ENCODE results near the gene ELP4.
"Not testable (repeated sequence)": the region's sequence is repeated elsewhere in the genome, so short reads cannot be mapped to it uniquely, and the experiment has no call there.

The ELP4 gene

DNA sequence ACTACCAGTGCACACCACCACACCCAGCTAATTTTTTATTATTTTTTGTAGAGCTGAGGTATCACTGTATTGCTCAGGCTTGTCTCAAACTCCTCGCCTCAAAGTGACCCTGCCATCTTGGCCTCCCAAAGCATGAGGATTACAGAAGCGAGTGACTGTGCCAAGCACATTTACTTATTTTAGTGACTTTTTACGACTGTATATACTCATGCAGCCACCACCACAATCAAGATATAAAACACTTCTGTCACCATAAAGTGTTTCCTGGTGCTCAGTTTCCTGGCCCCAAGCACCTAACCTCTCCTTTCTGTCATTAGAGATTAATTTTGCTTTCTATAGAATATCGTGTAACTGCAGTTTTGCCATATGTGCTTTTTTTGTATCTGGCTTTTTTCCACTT is 25.9 kb downstream of the ELP4 start:
- 93 to 96% methylated on average over 4 of the region's 4 CpGs for WGBS, 2 experiments
- Histone ChIP-seq H3K27ac (ENCODE audit: insufficient read depth, low read depth, low read length, poor library complexity, severe bottlenecking) (no peak overlapping the region), H3K4me1 (ENCODE audit: control insufficient read depth, insufficient read depth, low read length) (no peaks in the 10 kb centered on the region), H3K4me3 (ENCODE audit: insufficient read depth, low read depth, low read length) (no peak overlapping the region), H3K27me3 (ENCODE audit: control insufficient read depth, insufficient read depth, low read length, poor library complexity, severe bottlenecking) (no peaks in the 10 kb centered on the region), H3K36me3 (ENCODE audit: control insufficient read depth, insufficient read depth, low read length) (no peaks in the 10 kb centered on the region), H3K9me3 (ENCODE audit: control insufficient read depth, low read length) (no peaks in the 10 kb centered on the region)

DNA sequence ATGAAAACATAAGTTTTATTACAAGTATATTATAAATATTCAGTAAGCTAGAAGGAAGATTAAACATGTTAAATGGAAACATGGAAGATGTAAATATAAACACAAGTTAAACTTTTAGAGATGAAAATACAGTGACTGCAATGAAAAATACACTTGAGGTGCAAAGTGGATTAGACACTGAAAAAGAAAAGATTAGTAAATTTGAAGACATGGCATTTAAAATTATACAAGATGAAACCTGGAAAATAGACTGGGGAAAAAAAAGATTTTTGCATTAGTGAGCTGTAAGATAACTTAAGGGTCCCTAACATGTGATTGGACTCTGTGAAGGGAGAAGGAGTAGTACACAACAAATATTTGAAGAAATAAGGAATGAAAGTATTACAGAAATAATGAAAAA is 33.3 kb downstream of the ELP4 start:
- Histone ChIP-seq H3K36me3 (ENCODE audit: control insufficient read depth, insufficient read depth, low read length) (peaks cover 17% of the 10 kb centered on the region), H3K4me3 (ENCODE audit: insufficient read depth, low read depth, low read length) (no peak overlapping the region), H3K27me3 (ENCODE audit: control insufficient read depth, insufficient read depth, low read length, poor library complexity, severe bottlenecking) (no peaks in the 10 kb centered on the region), H3K9me3 (ENCODE audit: control insufficient read depth, low read length) (no peaks in the 10 kb centered on the region), H3K4me1 (ENCODE audit: control insufficient read depth, insufficient read depth, low read length) (no peaks in the 10 kb centered on the region), H3K27ac (ENCODE audit: insufficient read depth, low read depth, low read length, poor library complexity, severe bottlenecking) (no peak overlapping the region)

DNA sequence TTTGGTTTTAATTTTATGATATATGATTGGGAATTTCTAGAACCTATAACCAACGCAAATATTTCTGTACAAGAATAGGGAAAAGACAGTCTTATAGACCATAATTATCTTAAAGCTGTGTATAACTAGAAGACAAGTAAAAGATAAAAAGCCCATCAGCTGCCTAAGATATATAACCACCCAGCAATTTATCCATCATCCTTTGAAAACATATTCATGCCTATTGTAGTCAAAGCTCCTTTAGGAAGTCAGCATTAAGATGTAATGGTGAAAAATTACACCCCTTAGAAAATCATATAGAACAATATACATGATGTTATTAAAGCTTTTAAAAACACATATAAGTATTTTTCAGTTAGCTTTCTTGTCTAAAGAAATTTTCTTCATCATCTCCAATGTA is 46.4 kb downstream of the ELP4 start:
- no peak overlapping the region for H3K27ac ChIP-seq (ENCODE audit: insufficient read depth, low read depth, low read length, poor library complexity, severe bottlenecking)
- H3K36me3 ChIP-seq (ENCODE audit: control insufficient read depth, insufficient read depth, low read length) = peaks cover 6% of the 10 kb centered on the region
- no peaks in the 10 kb centered on the region for H3K27me3 ChIP-seq (ENCODE audit: control insufficient read depth, insufficient read depth, low read length, poor library complexity, severe bottlenecking)
- no peaks in the 10 kb centered on the region for H3K9me3 ChIP-seq (ENCODE audit: control insufficient read depth, low read length)
- no peak overlapping the region for H3K4me3 ChIP-seq (ENCODE audit: insufficient read depth, low read depth, low read length)
- peaks cover 7% of the 10 kb centered on the region for H3K4me1 ChIP-seq (ENCODE audit: control insufficient read depth, insufficient read depth, low read length)
- no CpG with 5 or more reads among the region's 1 CpG for WGBS, 2 experiments

DNA sequence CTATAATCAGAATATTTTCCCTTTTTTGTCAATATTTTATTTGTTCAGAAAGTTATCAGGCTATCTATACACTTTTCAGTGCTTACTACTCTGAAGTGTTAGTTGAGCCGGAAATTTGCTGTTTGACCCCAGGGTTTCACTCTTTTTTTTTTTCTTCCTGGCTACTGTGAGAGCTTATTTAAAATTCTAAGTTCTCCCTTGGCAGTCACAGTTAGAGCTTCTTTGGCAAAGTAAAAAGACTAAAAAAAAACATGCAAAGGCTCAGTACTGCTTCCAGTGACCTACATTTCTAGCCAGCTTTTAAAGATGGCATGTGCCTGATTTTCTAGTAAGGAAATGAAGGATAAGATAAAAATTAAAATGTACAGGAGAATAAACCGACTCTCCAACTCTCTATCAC is 48.4 kb downstream of the ELP4 start:
- H3K4me3 ChIP-seq (ENCODE audit: insufficient read depth, low read depth, low read length) = no peak overlapping the region
- no peaks in the 10 kb centered on the region for H3K9me3 ChIP-seq (ENCODE audit: control insufficient read depth, low read length)
- 21 to 26% methylated on average over 1 of the region's 2 CpGs for WGBS, 2 experiments
- no peaks in the 10 kb centered on the region for H3K27me3 ChIP-seq (ENCODE audit: control insufficient read depth, insufficient read depth, low read length, poor library complexity, severe bottlenecking)
- peak overlapping the region; percentile 38 for H3K27ac ChIP-seq (ENCODE audit: insufficient read depth, low read depth, low read length, poor library complexity, severe bottlenecking)
- peaks cover 7% of the 10 kb centered on the region for H3K4me1 ChIP-seq (ENCODE audit: control insufficient read depth, insufficient read depth, low read length)
- H3K36me3 ChIP-seq (ENCODE audit: control insufficient read depth, insufficient read depth, low read length) = peaks cover 6% of the 10 kb centered on the region

DNA sequence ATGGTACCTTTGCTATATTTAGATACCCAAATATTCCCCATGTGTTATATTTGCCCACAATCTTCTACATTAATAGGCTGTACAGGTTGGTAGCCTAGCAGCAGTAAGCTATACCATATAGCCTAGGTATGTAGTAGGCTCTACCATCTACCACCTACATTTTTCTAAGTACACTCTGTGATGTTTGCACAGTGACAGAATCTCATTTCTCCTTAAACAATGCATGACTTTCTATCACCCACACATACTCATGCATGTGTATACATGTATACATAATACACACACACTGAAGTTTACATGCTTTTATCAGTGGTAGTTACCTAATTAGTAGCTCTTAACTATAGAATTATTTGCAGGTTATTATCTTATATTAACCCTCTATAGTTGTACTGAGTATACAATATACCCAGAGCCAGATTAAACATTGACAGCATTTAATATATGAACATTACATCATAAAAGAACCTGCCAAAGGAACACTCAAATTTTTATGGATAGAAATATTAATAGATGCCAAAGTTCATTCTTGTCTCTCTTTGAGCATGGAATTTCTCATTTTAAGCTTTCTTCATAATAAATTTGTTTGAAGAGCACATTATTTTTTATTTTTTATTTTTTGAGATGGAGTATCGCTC is 51.4 kb downstream of the ELP4 start:
- no peaks in the 10 kb centered on the region for H3K27me3 ChIP-seq (ENCODE audit: control insufficient read depth, insufficient read depth, low read length, poor library complexity, severe bottlenecking)
- no peak overlapping the region for H3K4me3 ChIP-seq (ENCODE audit: insufficient read depth, low read depth, low read length)
- no peaks in the 10 kb centered on the region for H3K9me3 ChIP-seq (ENCODE audit: control insufficient read depth, low read length)
- H3K4me1 ChIP-seq (ENCODE audit: control insufficient read depth, insufficient read depth, low read length) = peaks cover 7% of the 10 kb centered on the region
- H3K36me3 ChIP-seq (ENCODE audit: control insufficient read depth, insufficient read depth, low read length) = no peaks in the 10 kb centered on the region
- 94 to 97% methylated on average over 1 of the region's 1 CpG for WGBS, 2 experiments
- H3K27ac ChIP-seq (ENCODE audit: insufficient read depth, low read depth, low read length, poor library complexity, severe bottlenecking) = no peak overlapping the region

DNA sequence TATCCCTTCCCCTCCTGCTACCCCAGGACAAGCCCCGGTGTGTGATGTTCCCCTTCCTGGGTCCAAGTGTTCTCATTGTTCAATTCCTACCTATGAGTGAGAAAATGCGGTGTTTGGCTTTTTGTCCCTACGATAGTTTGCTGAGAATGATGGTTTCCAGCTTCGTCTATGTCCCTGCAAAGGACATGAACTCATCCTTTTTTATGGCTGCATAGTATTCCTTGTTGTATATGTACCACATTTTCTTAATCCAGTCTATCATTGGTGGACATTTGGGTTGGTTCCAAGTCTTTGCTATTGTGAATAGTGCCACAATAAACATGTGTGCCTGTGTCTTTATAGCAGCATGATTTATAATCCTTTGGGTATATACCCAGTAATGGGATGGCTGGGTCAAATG is 55.0 kb downstream of the ELP4 start:
- not testable (repeated sequence) for H3K9me3 ChIP-seq (ENCODE audit: control insufficient read depth, low read length); H3K36me3 ChIP-seq (ENCODE audit: control insufficient read depth, insufficient read depth, low read length); H3K27ac ChIP-seq (ENCODE audit: insufficient read depth, low read depth, low read length, poor library complexity, severe bottlenecking); H3K4me1 ChIP-seq (ENCODE audit: control insufficient read depth, insufficient read depth, low read length); H3K4me3 ChIP-seq (ENCODE audit: insufficient read depth, low read depth, low read length); H3K27me3 ChIP-seq (ENCODE audit: control insufficient read depth, insufficient read depth, low read length, poor library complexity, severe bottlenecking)
- WGBS, 2 experiments = 94 to 96% methylated on average over 4 of the region's 4 CpGs

DNA sequence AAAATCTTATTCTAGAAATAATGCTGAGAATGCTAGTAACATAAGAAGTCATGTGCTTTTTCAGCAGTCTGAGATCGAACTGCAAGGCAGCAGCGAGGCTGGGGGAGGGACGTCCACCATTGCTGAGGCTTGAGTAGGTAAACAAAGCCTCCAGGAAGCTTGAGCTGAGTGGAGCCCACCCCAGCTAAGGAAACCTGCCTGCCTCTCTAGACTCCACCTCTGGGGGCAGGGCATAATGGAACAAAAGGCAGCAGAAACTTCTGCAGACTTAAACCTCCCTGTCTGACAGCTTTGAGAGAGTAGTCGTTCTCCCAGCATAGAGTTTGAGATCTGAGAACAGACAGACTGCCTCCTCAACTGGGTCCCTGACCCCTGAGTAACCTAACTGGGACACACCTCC is 64.6 kb downstream of the ELP4 start:
- H3K4me1 ChIP-seq (ENCODE audit: control insufficient read depth, insufficient read depth, low read length); H3K4me3 ChIP-seq (ENCODE audit: insufficient read depth, low read depth, low read length); H3K36me3 ChIP-seq (ENCODE audit: control insufficient read depth, insufficient read depth, low read length); H3K27ac ChIP-seq (ENCODE audit: insufficient read depth, low read depth, low read length, poor library complexity, severe bottlenecking); H3K27me3 ChIP-seq (ENCODE audit: control insufficient read depth, insufficient read depth, low read length, poor library complexity, severe bottlenecking); H3K9me3 ChIP-seq (ENCODE audit: control insufficient read depth, low read length): not testable (repeated sequence)
- 70 to 88% methylated on average over 4 of the region's 4 CpGs for WGBS, 2 experiments

DNA sequence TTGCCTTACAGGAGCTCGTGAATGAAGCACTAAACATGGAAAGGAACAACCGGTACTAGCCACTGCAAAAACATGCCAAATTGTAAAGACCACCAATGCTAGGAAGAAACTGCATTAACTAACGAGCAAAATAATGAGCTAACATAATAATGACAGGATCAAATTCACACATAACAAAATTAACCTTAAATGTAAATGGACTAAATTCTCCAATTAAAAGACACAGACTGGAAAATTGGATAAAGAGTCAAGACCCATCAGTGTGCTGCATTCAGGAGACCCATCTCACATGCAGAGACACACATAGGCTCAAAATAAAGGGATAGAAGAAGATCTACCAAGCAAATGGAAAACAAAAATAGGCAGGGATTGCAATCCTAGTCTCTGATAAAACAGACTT is 66.2 kb downstream of the ELP4 start:
- H3K4me1 ChIP-seq (ENCODE audit: control insufficient read depth, insufficient read depth, low read length); H3K4me3 ChIP-seq (ENCODE audit: insufficient read depth, low read depth, low read length); H3K27ac ChIP-seq (ENCODE audit: insufficient read depth, low read depth, low read length, poor library complexity, severe bottlenecking); H3K36me3 ChIP-seq (ENCODE audit: control insufficient read depth, insufficient read depth, low read length); H3K27me3 ChIP-seq (ENCODE audit: control insufficient read depth, insufficient read depth, low read length, poor library complexity, severe bottlenecking); H3K9me3 ChIP-seq (ENCODE audit: control insufficient read depth, low read length): not testable (repeated sequence)
- 88 to 95% methylated on average over 3 of the region's 3 CpGs for WGBS, 2 experiments

DNA sequence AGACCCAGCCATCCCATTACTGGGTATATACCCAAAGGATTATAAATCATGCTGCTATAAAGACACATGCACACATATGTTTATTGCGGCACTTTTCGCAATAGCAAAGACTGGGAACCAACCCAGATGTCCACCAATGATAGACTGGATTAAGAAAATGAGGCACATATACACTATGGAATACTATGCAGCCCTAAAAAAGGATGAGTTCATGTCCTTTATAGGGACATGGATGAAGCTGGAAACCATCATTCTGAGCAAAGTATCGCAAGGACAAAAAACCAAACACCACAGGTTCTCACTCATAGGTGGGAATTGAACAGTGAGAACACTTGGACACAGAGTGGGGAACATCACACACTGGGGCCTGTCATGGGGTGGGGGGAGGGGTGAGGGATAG is 69.8 kb downstream of the ELP4 start:
- not testable (repeated sequence) for H3K27ac ChIP-seq (ENCODE audit: insufficient read depth, low read depth, low read length, poor library complexity, severe bottlenecking); H3K36me3 ChIP-seq (ENCODE audit: control insufficient read depth, insufficient read depth, low read length); H3K4me1 ChIP-seq (ENCODE audit: control insufficient read depth, insufficient read depth, low read length); H3K27me3 ChIP-seq (ENCODE audit: control insufficient read depth, insufficient read depth, low read length, poor library complexity, severe bottlenecking); H3K9me3 ChIP-seq (ENCODE audit: control insufficient read depth, low read length); H3K4me3 ChIP-seq (ENCODE audit: insufficient read depth, low read depth, low read length)
- WGBS, 2 experiments = 96% methylated on average over 2 to 3 of the region's 3 CpGs

DNA sequence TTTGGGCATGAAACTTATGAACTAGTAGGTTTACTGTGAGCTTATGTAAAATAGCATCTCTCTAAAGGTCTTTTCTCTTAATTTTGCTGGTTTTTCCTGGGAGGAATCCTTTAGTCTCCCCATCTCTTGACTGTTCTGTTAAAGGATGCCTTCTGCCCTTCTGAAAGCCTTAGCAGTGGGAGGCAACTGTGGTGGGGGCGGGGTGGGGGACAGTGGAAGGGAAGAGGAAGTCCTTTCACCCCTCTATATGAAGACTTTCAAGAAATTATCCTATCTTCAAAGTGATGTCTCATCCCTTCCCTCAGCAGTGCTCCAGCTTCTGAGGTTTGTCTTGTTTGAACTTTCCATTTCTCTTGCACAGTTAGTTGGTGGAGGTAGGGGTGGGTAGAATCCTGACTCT is 73.1 kb downstream of the ELP4 start:
- H3K4me3 ChIP-seq (ENCODE audit: insufficient read depth, low read depth, low read length) = no peak overlapping the region

DNA sequence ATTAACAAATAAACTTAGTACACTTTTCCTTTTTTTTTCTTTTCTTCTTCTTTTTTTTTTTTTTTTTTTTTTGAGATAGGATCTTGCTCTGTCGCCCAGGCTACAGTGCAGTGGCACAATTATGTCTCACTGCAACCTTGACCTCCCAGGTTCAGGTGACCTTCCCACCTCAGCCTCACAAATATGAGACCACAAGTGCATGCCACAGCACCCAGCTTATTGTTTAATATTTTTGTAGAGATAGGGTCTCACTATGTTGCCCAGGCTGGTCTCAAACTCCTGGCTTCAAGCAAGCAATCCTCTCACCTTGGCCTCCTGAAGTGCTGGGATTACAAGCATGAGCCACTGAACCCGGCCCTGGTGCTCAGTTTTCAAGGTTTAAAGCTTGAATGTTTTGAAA is 88.9 kb downstream of the ELP4 start:
- peaks cover 5% of the 10 kb centered on the region for H3K4me1 ChIP-seq (ENCODE audit: control insufficient read depth, insufficient read depth, low read length)
- H3K27ac ChIP-seq (ENCODE audit: insufficient read depth, low read depth, low read length, poor library complexity, severe bottlenecking) = no peak overlapping the region
- no peak overlapping the region for H3K4me3 ChIP-seq (ENCODE audit: insufficient read depth, low read depth, low read length)
- H3K36me3 ChIP-seq (ENCODE audit: control insufficient read depth, insufficient read depth, low read length) = peaks cover 5% of the 10 kb centered on the region
- H3K27me3 ChIP-seq (ENCODE audit: control insufficient read depth, insufficient read depth, low read length, poor library complexity, severe bottlenecking) = no peaks in the 10 kb centered on the region
- 89 to 93% methylated on average over 2 of the region's 2 CpGs for WGBS, 2 experiments
- H3K9me3 ChIP-seq (ENCODE audit: control insufficient read depth, low read length) = no peaks in the 10 kb centered on the region

More for the DNA sequence above, 73.1 kb downstream of the ELP4 start:
- Histone ChIP-seq H3K27me3 (ENCODE audit: control insufficient read depth, insufficient read depth, low read length, poor library complexity, severe bottlenecking) (no peaks in the 10 kb centered on the region), H3K36me3 (ENCODE audit: control insufficient read depth, insufficient read depth, low read length) (no peaks in the 10 kb centered on the region), H3K27ac (ENCODE audit: insufficient read depth, low read depth, low read length, poor library complexity, severe bottlenecking) (no peak overlapping the region), H3K4me1 (ENCODE audit: control insufficient read depth, insufficient read depth, low read length) (peaks cover 6% of the 10 kb centered on the region), H3K9me3 (ENCODE audit: control insufficient read depth, low read length) (no peaks in the 10 kb centered on the region)
- WGBS, 2 experiments = no CpG with 5 or more reads among the region's 1 CpG
